Measurements from ENCODE around the gene UBE2S. TPM values are rescaled to one million over a fixed set of nuclear protein-coding genes. Genes with fewer than 3 reads are reported as not detected.

Gene UBE2S
- total RNA-seq, 1 experiment from 2014 or later: 393 TPM

DNA sequence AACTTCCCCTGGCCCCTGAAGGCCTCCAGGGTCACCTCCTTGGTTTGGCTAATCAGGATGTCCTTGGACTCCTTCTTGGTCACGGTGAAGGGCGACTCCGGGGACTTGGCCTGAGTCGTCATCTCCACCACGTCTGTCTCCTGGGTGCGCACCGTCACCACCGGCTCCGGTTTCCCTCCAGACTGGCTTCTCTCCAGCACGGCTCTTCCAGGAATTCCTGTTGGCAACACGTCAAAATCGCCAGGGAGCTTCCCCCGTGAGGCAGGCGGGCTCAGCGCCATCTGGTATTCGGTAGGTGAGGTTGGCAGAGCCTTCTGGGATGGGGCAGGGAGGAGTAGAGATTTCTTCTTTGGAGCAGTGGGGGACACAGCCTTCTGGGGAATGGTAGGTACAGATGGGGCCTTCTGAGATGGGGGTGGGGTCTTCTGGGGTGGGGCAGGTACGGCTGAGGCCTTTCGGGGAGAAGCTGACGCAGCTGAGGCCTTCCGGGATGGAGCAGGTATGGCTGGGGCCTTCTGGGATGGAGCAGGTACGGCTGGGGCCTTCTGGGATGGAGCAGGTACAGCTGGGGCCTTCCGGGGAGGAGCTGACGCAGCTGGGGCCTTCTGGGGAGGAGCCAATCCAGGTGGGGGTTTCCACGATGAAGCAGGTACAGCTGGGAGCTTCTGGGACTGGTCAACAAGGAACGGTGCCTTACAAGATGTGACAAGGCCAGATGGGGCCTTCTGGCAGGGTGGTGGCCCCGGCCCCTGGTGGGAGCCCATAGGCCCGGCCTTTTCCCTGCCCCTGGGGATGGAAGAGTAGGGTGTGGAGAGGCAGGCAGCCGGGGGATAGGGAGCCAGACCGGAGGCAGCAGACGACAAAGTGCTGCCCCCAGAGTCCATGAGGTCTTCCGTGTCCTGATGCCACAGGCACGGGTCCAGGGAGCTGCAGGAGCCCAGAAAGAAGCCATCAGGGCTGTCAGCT, 48.4 kb downstream of the UBE2S start:
- peaks cover 58% of the 10 kb centered on the region for H3K27me3 Mint-ChIP-seq (ENCODE audit: low read depth)
- Histone ChIP-seq H2BK5ac (ENCODE audit: insufficient read length, low read length) (no peak overlapping the region), H3K27me3 (ENCODE audit: insufficient read depth, low read length) (peaks cover 2% of the 10 kb centered on the region; the same call in 1 of the 2 replicates), H3K27ac (ENCODE audit: insufficient read length, low read depth, low read length) (no peak overlapping the region), H3K18ac (ENCODE audit: insufficient read length, low read depth, low read length) (no peak overlapping the region), H4K5ac (ENCODE audit: insufficient read length, low read depth, low read length) (no peak overlapping the region), H2BK20ac (ENCODE audit: low read depth, low read length, poor library complexity, severe bottlenecking) (no peak overlapping the region), H3K4ac (ENCODE audit: low read depth, low read length) (no peak overlapping the region), H3K56ac (ENCODE audit: insufficient read length, low read depth, low read length) (no peak overlapping the region), H3K9ac (ENCODE audit: extremely low read depth, insufficient read length, low read length) (no peak overlapping the region), H4K8ac (replicated peaks; ENCODE audit: insufficient read length, low read depth, low read length) (no peak overlapping the region), H3K23me2 (ENCODE audit: insufficient read length, low read depth, low read length, poor library complexity, severe bottlenecking) (no peaks in the 10 kb centered on the region), H3K79me1 (ENCODE audit: insufficient read depth, low read depth, low read length, poor library complexity, severe bottlenecking) (no peaks in the 10 kb centered on the region), H3K4me1 (ENCODE audit: insufficient read depth, low read length) (no peaks in the 10 kb centered on the region), H2BK15ac (ENCODE audit: low read depth, low read length) (no peak overlapping the region), H2BK12ac (ENCODE audit: insufficient read length, low read depth, low read length) (no peak overlapping the region), H3K14ac (ENCODE audit: insufficient read depth, low read length) (no peak overlapping the region; the same call in 1 of the 2 replicates), H3K4me2 (ENCODE audit: insufficient read depth, insufficient read length, low read length) (no peak overlapping the region), H2AFZ (ENCODE audit: low read length) (no peak overlapping the region), H4K20me1 (ENCODE audit: control insufficient read depth, insufficient read depth, insufficient read length) (no peaks in the 10 kb centered on the region), H3T11ph (ENCODE audit: low read length) (no peak overlapping the region), H3K79me2 (ENCODE audit: insufficient read depth, low read length) (no peaks in the 10 kb centered on the region), H4K91ac (ENCODE audit: insufficient read length, low read depth, low read length) (no peak overlapping the region), H2AK5ac (ENCODE audit: insufficient read length, low read length) (no peak overlapping the region), H3K23ac (ENCODE audit: insufficient read length, low read depth, low read length) (no peak overlapping the region), H3K9me3 (ENCODE audit: control insufficient read depth, low read depth, low read length) (no peaks in the 10 kb centered on the region), H2BK120ac (ENCODE audit: low read depth, low read length, poor library complexity, severe bottlenecking) (no peak overlapping the region)
- TF ChIP-seq, protein P1, sequence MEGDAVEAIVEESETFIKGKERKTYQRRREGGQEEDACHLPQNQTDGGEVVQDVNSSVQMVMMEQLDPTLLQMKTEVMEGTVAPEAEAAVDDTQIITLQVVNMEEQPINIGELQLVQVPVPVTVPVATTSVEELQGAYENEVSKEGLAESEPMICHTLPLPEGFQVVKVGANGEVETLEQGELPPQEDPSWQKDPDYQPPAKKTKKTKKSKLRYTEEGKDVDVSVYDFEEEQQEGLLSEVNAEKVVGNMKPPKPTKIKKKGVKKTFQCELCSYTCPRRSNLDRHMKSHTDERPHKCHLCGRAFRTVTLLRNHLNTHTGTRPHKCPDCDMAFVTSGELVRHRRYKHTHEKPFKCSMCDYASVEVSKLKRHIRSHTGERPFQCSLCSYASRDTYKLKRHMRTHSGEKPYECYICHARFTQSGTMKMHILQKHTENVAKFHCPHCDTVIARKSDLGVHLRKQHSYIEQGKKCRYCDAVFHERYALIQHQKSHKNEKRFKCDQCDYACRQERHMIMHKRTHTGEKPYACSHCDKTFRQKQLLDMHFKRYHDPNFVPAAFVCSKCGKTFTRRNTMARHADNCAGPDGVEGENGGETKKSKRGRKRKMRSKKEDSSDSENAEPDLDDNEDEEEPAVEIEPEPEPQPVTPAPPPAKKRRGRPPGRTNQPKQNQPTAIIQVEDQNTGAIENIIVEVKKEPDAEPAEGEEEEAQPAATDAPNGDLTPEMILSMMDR (conservative IDR thresholded peaks at IDR 0.05): no peak
- DNase-seq: no peak
- H3K9me3 Mint-ChIP-seq: no peaks in the 10 kb centered on the region
- peaks cover 12 to 23% of the 10 kb centered on the region in 2 experiments for H3K4me1 Mint-ChIP-seq
- no peak overlapping the region; a peak in 1 of 5 replicates for H3K4me3 Mint-ChIP-seq
- H3K27ac Mint-ChIP-seq: no peak overlapping the region
- no CpG with 5 or more reads among the region's 32 CpGs for WGBS (ENCODE audit: extremely low coverage, insufficient read length, low lambda C conversion rate)
- H3K36me3 Mint-ChIP-seq (ENCODE audit: insufficient read depth in 1 of 3, low read depth in 3 of 3): no peaks in the 10 kb centered on the region
